A549 (cell line): ENCODE measurements around the gene NFIX. TPM values are rescaled to one million over a fixed set of nuclear protein-coding genes. Genes with fewer than 3 reads are reported as not detected.

Source experiments
- ATAC-seq, 2 experiments: fragments of 200-7000 bp in 1 of 2; fragments of >200 bp in 1 of 2; cut with Nextera tagmentation in 1 of 2; cut with Tn5 transposase in 1 of 2; 3 replicates each; pipeline versions ENCODE4 v1.8.0 to v1.9.1; 2018 to 2020; ENCODE audit warnings: mild to moderate bottlenecking in 1 of 2, moderate library complexity in 1 of 2
- CTCF ChIA-PET: fragments of 300-600 bp; sonication (Branson Sonifier 250); formaldehyde crosslinking; extraction: SDS; loops from one replicate; lab custom pipeline; 2021; ENCODE audit warnings: antibody characterized with exemption, inconsistent platforms; lab: Yijun Ruan, JAX
- POLR2A ChIA-PET: fragments of 350-600 bp; formaldehyde crosslinking; extraction: SDS; loops from one replicate; lab custom pipeline; 2021; ENCODE audit warnings: antibody characterized with exemption, inconsistent platforms; lab: Yijun Ruan, JAX
- DNase-seq, 2 experiments: peaks; one replicate each; pipeline versions ENCODE4 v3.0.0 to v3.0.0-alpha.2; 2011 to 2016; ENCODE audit warnings: low read depth in 1 of 2, low spot score in 1 of 2
- FAIRE-seq: peaks from 2 replicates; lab custom pipeline; 2011; peaks lifted over from hg19 to GRCh38; lab: Jason Lieb, UNC
- H3K27ac ChIP-seq, 2 experiments: fragments of >200 bp; sonication (Bioruptor Twin); formaldehyde crosslinking; 3 replicates each; pipeline ENCODE4 v1.5.1; 2016 to 2017
- H3K4me1 ChIP-seq: fragments of >200 bp; sonication (Bioruptor Twin); formaldehyde crosslinking; 3 replicates; pipeline ENCODE4 v1.6.1; 2016
- H3K4me2 ChIP-seq: fragments of >200 bp; sonication (Bioruptor Twin); formaldehyde crosslinking; 3 replicates; pipeline ENCODE4 v1.6.1; 2016
- H3K4me3 ChIP-seq: fragments of >200 bp; sonication (Bioruptor Twin); formaldehyde crosslinking; 3 replicates; pipeline ENCODE4 v1.5.1; 2016
- H3K9me3 ChIP-seq: fragments of >200 bp; sonication (Bioruptor Twin); formaldehyde crosslinking; 3 replicates; pipeline ENCODE4 v1.6.1; 2016
- CBX8 ChIP-seq: fragments of 200-600 bp; sonication (generic); IDR thresholded peaks from 2 replicates; pipeline ENCODE4 v1.6.1; 2016
- CHD2 ChIP-seq: fragments of 150-350 bp; IDR thresholded peaks from 2 replicates; pipeline ENCODE4 v1.6.1; 2014; ENCODE audit warnings: low read length; ENCODE audit not compliant: partially characterized antibody
- EHMT2 ChIP-seq: fragments of 200-600 bp; sonication (generic); IDR thresholded peaks from 2 replicates; pipeline ENCODE4 v1.6.1; 2016; ENCODE audit warnings: antibody characterized with exemption, low read depth, mild to moderate bottlenecking, moderate library complexity
- EP300 ChIP-seq, 2 experiments: fragments of >200 bp; sonication (Bioruptor Twin); formaldehyde crosslinking; IDR thresholded peaks; 2 replicates in 1 of 2; 3 replicates in 1 of 2; pipeline ENCODE4 v1.6.1; 2016 to 2017
- FOXS1 ChIP-seq: fragments of 250-450 bp; sonication (Bioruptor Pico); IDR thresholded peaks from 2 replicates; pipeline ENCODE4 v1.5.0; 2020; ENCODE audit warnings: mild to moderate bottlenecking, moderate library complexity
- GATA3 ChIP-seq: IDR thresholded peaks from 2 replicates; pipeline ENCODE4 v1.6.1; 2012; ENCODE audit warnings: borderline replicate concordance
- HDAC2 ChIP-seq: fragments of 200-600 bp; sonication (generic); IDR thresholded peaks from 2 replicates; pipeline ENCODE4 v1.6.1; 2016
- HEYL ChIP-seq: fragments of 250-450 bp; sonication (Bioruptor Pico); IDR thresholded peaks from 2 replicates; pipeline ENCODE4 v1.8.0; 2021; ENCODE audit warnings: mild to moderate bottlenecking, moderate library complexity
- HOXA7 ChIP-seq: fragments of 250-450 bp; sonication (Bioruptor Pico); IDR thresholded peaks from 2 replicates; pipeline ENCODE4 v1.5.0; 2020; ENCODE audit warnings: mild to moderate bottlenecking, moderate library complexity
- HOXB13 ChIP-seq: fragments of 250-450 bp; sonication (Bioruptor Pico); IDR thresholded peaks from 2 replicates; pipeline ENCODE4 v1.5.0; 2020; ENCODE audit warnings: low read depth, mild to moderate bottlenecking, moderate library complexity
- HOXB5 ChIP-seq: fragments of 250-450 bp; sonication (Bioruptor Pico); IDR thresholded peaks from 2 replicates; pipeline ENCODE4 v1.5.0; 2020; ENCODE audit warnings: mild to moderate bottlenecking, moderate library complexity
- KDM1A ChIP-seq: fragments of 200-600 bp; sonication (generic); IDR thresholded peaks from 2 replicates; pipeline ENCODE4 v1.6.1; 2016; ENCODE audit warnings: low read depth, mild to moderate bottlenecking
- MAFK ChIP-seq: fragments of 450-650 bp; IDR thresholded peaks from 2 replicates; pipeline ENCODE4 v1.6.1; 2014; ENCODE audit not compliant: partially characterized antibody
- MAX ChIP-seq: IDR thresholded peaks from 2 replicates; pipeline ENCODE4 v1.6.1; 2012
- MAZ ChIP-seq: fragments of 150-350 bp; IDR thresholded peaks from 2 replicates; pipeline ENCODE4 v1.6.1; 2014; ENCODE audit warnings: antibody characterized with exemption, low read depth, low read length, borderline replicate concordance
- MYC ChIP-seq: IDR thresholded peaks from 2 replicates; pipeline ENCODE4 v1.6.1; 2012; ENCODE audit warnings: mild to moderate bottlenecking, inconsistent platforms, low read length, improper control_type of control experiment, borderline replicate concordance
- PHF8 ChIP-seq: fragments of 200-600 bp; sonication (generic); IDR thresholded peaks from 2 replicates; pipeline ENCODE4 v1.6.1; 2016; ENCODE audit warnings: low read depth, mild to moderate bottlenecking, antibody characterized with exemption, moderate library complexity, borderline replicate concordance
- POLR2A ChIP-seq: IDR thresholded peaks from 2 replicates; pipeline ENCODE4 v1.6.1; 2012; ENCODE audit warnings: mild to moderate bottlenecking, low read length
- POLR2AphosphoS2 ChIP-seq: conservative IDR thresholded peaks from 2 replicates; pipeline ENCODE4 v1.6.1; 2012; ENCODE audit warnings: low read length, improper control_type of control experiment, inconsistent platforms
- RARB ChIP-seq: fragments of 250-450 bp; sonication (Bioruptor Pico); IDR thresholded peaks from 2 replicates; pipeline ENCODE4 v1.8.0; 2021; ENCODE audit warnings: mild to moderate bottlenecking, moderate library complexity
- REST ChIP-seq: fragments of 200-600 bp; sonication (generic); IDR thresholded peaks from 2 replicates; pipeline ENCODE4 v1.6.1; 2016; ENCODE audit warnings: antibody characterized with exemption, mild to moderate bottlenecking, moderate library complexity
- RFX5 ChIP-seq: fragments of 450-650 bp; IDR thresholded peaks from 2 replicates; pipeline ENCODE4 v1.7.1; 2014; ENCODE audit warnings: antibody characterized with exemption, mild to moderate bottlenecking, moderate library complexity
- TP53 ChIP-seq: fragments of 250-450 bp; sonication (Bioruptor Pico); IDR thresholded peaks from 2 replicates; pipeline ENCODE4 v1.5.0; 2021; ENCODE audit warnings: mild to moderate bottlenecking, moderate library complexity
- whole genome bisulfite sequencing: methylation state at CpG from one replicate; pipeline ENCODE4 v1.1.6; 2017; ENCODE audit errors: missing lambda C conversion rate; 5-methylcytosine and 5-hydroxymethylcytosine counted together
- polyA plus RNA-seq, 4 experiments: library from polyadenylated mRNA; depleted of rRNA in 3 of 4; stranded (reverse); fragments of >200 nt; fragmentation: RNase III in 1 of 4; extraction: RNeasy Plus Mini Kit Qiagen cat#74134 plus additional on column Dnase treatment in 1 of 4; gene quantifications; 2 replicates in 3 of 4; 3 replicates in 1 of 4; pipeline ENCODE4 v1.2.3, GENCODE V29; 2011 to 2017

NFIX gene
- polyA plus RNA-seq, 2 of the 4 experiments (the other 2 are of a cell fraction), result 0.52 to 3.0 TPM

GRCh38 chr19:13122980-13123957 is 128.0 kb downstream of the NFIX start:
- no peak for ATAC-seq
- H3K4me3 ChIP-seq, result no peak overlapping the region
- no peak overlapping the region for H3K27ac ChIP-seq
- 88% methylated on average over 18 of the region's 20 CpGs for WGBS
- TF ChIP-seq HOXB5 (no peak), MYC (no peak), POLR2A (no peak)
- ChIA-PET CTCF (interaction anchor here (0.5 kb wide), 1 partner anchor 59 kb away, joined by 3 read pairs; no protein-coding TSS in a partner anchor), POLR2A (no interaction called here)
- no peak overlapping the region for H3K4me2 ChIP-seq
- DNase-seq, result no peak
- no peak for FAIRE-seq
- H3K4me1 ChIP-seq, result peaks cover 16% of the 10 kb centered on the region
- no peaks in the 10 kb centered on the region for H3K9me3 ChIP-seq

- H3K4me3 ChIP-seq, result no peak overlapping the region
- H3K4me2 ChIP-seq, result no peak overlapping the region
- H3K27ac ChIP-seq, result no peak overlapping the region
- 91% methylated on average over 9 of the region's 9 CpGs for WGBS
- no peak for ATAC-seq
- ChIA-PET POLR2A (interaction anchor here (0.7 kb wide), 1 partner anchor 87 kb away, joined by 4 read pairs; no protein-coding TSS in a partner anchor), CTCF (interaction anchor here (1.6 kb wide), 1 partner anchor 9 kb away, joined by 5 read pairs; no protein-coding TSS in a partner anchor)
- H3K9me3 ChIP-seq, result no peaks in the 10 kb centered on the region
- no peaks in the 10 kb centered on the region for H3K4me1 ChIP-seq
- DNase-seq, result no peak
- FAIRE-seq, result no peak
- TF ChIP-seq MAZ, result no peak
- TF ChIP-seq CBX8, result no peak
- no peak for TF ChIP-seq HEYL (CRISPR knock-in tag)
- TF ChIP-seq GATA3, result no peak
- TF ChIP-seq KDM1A, result no peak
- TF ChIP-seq RARB (CRISPR knock-in tag), result no peak
- no peak for TF ChIP-seq FOXS1 (CRISPR knock-in tag)
- no peak for TF ChIP-seq MAFK
- TF ChIP-seq PHF8, result no peak
- TF ChIP-seq HDAC2, result no peak
- no peak for TF ChIP-seq REST
These were observed 131.8 kb downstream of the NFIX start for GRCh38 chr19:13127051-13127450.

GRCh38 chr19:13127811-13128575 is 132.7 kb downstream of the NFIX start:
- 87% methylated on average over 5 of the region's 6 CpGs for WGBS
- ATAC-seq (no peak), FAIRE-seq (no peak), DNase-seq (no peak)
- no peaks in the 10 kb centered on the region for H3K4me1 ChIP-seq
- H3K4me2 ChIP-seq, result no peak overlapping the region
- ChIA-PET POLR2A (interaction anchor here (0.7 kb wide), 1 partner anchor 88 kb away, joined by 4 read pairs; no protein-coding TSS in a partner anchor), CTCF (interaction anchor here (0.6 to 1.6 kb wide), 5 partner anchors 9 to 245 kb away, joined by 3 to 6 read pairs (median 4); no protein-coding TSS in a partner anchor)
- H3K27ac ChIP-seq, result 0 out of 6 replicates have a peak overlapping the region, but pooled peaks of 1 of the 2 experiments have one; percentile 35
- no peak for TF ChIP-seq CHD2
- no peak for TF ChIP-seq EP300 (IDR thresholded peaks at IDR 0.05)
- TF ChIP-seq MYC, result no peak
- TF ChIP-seq HOXB13 (CRISPR knock-in tag), result no peak
- TF ChIP-seq EHMT2, result no peak
- TF ChIP-seq HDAC2, result no peak
- no peak for TF ChIP-seq MAX
- TF ChIP-seq HOXB5, result no peak
- TF ChIP-seq PHF8, result no peak
- TF ChIP-seq MAFK, result no peak
- no peak for TF ChIP-seq HOXA7 (CRISPR knock-in tag)
- no peak for TF ChIP-seq POLR2AphosphoS2
- no peak for TF ChIP-seq TP53 (CRISPR knock-in tag)
- no peak for TF ChIP-seq KDM1A
- no peak for TF ChIP-seq RFX5
- H3K4me3 ChIP-seq, result no peak overlapping the region
- H3K9me3 ChIP-seq, result no peaks in the 10 kb centered on the region
